HUDEP-2 (cell line): ENCODE measurements around the gene CSPG5.
A peak's percentile ranks its signal among the peaks of the same experiment; 100 is the strongest.

Experiments used
- DNase-seq, 76 experiments: peaks; one replicate each; lab custom pipeline; 2025; ENCODE audit not compliant: unreplicated experiment in 76 of 76; lab: John Stamatoyannopoulos, UW

The CSPG5 gene

GRCh38 chr3:47541583-47542108 lies 37.0 kb downstream of the CSPG5 start:
- no peak for DNase-seq

DNA sequence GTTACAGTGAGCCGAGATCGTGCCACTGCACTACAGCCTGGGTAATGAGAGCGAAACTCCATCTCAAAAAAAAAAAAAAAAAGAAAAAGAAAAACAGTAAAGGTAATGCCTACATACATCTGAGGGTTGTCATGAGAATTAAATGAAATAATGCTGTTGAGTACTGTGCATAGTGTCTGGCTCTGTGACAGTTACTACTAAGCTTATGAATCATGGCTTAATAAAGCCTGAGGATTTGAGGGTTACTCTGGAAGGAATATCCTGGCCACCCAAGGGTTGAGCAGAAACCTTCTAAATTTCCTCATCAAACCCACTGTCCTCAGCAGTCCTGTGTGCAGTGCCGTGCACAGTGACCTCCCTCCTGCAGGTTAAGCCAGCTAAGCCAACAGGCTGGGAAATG lies 38.4 kb downstream of the CSPG5 start:
- no peak for DNase-seq

GRCh38 chr3:47536967-47537366 lies 41.7 kb downstream of the CSPG5 start:
- DNase-seq, result no peak

DNA sequence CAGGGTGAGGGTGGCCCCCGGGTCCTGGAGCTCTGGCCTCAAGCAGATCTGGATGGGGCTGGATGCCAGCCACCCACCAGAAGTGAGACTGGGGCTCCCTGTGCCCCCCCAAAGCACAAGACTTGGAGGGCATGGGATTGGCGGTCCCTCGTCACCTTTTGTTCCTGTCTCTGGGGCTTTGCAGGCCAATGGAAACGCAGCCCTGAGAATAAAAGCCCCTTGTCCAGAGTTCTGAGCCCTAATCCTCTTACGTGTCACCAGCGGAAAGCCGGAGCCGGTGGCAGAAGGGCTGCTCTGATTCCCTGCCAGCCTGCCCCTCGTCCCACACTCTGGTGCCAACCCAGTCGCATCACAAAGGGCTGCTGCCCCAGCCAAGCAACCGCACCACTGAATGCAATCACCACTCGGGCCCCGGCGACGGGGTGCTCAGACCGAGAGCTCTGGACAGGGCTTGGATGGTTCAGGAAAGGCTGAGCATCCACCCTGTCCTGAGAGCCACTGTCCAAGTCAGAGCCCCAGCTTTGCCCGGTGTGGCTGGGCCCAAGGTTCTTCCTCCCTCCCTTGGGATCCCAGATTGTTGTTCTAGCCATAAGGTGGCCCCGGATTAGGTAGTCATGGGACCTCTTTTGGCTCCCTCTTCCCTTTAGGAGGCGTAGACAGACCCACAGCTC lies 42.3 kb downstream of the CSPG5 start:
- no peak for DNase-seq

DNA sequence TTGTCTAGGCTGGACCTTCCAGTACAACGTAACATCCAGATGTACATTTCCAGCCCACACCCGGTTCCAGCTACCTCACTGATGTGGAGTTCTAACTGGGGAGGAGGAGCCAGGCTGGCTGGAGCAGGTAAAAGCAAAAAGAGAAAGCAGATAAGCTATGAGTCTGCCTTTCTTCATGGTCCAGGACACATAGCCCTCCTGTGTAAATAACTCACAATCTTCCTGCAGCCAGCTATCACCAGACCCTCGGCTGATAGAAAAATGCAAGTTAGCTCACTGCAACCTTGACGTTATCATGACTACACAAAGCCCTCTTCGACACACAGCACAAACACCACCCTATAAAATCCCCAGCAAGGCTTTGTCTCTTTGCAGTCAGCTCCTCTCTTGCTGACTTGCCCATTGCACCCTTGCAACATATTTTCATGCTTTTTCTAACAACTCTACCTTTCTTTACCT lies 44.6 kb downstream of the CSPG5 start:
- no peak for DNase-seq

GRCh38 chr3:47533481-47533880 lies 45.2 kb downstream of the CSPG5 start:
- no peak for DNase-seq

GRCh38 chr3:47527952-47528725 lies 50.5 kb downstream of the CSPG5 start:
- DNase-seq, result no peak

DNA sequence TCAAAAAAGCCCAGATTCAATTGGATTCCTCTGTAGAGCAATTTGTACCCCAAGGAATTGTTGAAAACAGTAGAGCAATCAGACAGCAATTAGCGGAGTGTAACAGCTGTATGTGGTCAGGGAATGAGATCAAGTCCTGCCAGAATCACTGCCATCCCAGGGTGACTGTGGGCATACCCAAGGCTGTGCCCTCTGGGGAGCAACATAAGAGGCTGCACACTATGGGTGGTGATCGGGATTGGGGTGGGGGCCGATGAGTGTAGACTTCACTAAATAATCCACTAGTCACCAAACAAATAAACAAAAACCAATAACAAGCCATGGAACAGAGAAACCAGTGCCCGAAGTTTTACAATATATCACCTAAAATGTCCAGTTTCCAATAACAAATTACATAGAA lies 53.0 kb downstream of the CSPG5 start:
- no peak for DNase-seq

- no peak for DNase-seq
These were observed 55.2 kb downstream of the CSPG5 start for GRCh38 chr3:47523310-47524073.

DNA sequence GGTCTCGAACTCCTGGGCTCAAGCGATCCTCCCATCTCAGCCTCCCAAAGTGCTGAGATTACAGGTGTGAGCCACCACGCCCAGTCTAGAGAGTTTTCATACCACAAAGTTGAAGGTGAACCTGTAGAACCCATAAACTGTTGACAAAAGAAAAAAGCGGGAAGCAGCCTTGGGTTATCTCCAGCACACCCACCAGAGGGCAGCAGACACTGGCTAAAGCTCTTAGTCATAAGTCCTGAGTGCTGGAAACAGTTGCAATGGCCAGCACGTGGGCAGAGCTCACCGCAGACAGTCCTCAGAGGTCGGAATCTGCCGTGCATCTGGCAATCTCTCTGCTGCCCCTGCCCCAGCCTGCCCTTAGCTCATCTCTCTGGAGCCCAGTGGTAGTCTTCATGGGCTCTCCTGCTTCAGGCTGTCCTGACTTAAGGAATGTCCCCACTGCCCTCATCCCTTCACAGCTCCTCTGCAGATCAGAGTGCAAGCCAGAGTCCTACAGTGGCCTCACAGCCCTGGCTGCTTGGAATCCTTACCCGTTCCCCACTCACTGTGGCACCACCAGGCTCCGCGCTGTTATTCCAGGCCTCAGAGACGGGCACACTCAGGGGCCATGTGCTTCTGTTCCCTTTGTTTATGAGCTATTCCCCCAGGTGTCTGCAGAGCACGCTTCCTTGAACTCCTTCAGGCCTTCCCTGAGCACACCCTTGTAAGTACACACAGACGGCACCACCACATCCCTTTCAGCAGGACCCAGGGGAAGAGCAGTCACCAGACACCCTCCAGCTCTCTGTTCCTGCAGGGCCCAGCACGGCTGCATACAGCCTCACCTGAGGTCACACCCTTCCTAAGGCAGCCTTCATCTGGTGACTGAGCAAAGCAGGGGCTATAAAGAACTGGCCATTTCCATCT lies 56.3 kb downstream of the CSPG5 start:
- DNase-seq, result peak in 75 of 76 experiments; percentile 20 to 88 (median 71)

GRCh38 chr3:47520756-47521155 lies 57.9 kb downstream of the CSPG5 start:
- no peak for DNase-seq

GRCh38 chr3:47517937-47518336 lies 60.7 kb downstream of the CSPG5 start:
- no peak for DNase-seq

DNA sequence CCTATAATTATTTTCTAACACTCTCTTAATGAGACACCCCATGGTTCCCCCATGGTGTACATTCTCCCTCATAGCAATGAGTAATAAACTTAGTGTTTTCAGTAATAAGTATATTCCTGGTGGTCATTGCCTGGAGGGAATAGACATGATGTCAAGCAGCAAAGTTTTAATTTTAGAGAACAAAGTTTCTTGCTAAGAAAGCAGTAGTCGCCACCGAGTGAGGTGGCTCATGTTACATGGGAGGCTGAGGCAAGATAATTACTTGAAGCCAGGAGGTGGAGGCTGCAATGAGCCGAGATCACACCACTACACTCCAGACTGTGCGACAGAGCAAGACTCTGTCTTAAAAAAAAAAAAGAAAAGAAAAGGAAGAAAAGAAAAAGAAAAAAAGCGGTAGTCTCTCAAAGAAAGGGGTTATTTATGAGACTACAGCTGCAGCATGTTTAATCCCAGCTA lies 62.8 kb downstream of the CSPG5 start:
- no peak for DNase-seq

DNA sequence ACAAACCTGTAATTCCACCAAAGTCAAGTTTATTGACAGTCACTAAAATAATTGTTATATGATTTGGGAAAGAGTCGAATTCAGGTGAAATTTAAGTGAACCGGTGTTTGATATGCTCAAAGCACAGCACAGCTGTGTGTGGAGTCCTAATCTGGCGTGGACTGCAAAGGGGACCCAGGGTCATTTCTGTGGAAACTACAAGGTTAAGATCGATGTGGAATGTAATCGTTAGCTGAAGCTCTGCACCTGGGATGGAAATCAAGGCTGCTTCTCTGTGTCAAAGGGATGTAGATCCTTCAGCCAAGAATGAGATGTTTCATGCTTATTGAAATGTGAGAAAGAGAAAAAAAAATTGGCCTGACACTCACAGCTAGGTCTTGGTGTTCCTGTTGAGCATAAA lies 63.6 kb downstream of the CSPG5 start:
- DNase-seq, result no peak

DNA sequence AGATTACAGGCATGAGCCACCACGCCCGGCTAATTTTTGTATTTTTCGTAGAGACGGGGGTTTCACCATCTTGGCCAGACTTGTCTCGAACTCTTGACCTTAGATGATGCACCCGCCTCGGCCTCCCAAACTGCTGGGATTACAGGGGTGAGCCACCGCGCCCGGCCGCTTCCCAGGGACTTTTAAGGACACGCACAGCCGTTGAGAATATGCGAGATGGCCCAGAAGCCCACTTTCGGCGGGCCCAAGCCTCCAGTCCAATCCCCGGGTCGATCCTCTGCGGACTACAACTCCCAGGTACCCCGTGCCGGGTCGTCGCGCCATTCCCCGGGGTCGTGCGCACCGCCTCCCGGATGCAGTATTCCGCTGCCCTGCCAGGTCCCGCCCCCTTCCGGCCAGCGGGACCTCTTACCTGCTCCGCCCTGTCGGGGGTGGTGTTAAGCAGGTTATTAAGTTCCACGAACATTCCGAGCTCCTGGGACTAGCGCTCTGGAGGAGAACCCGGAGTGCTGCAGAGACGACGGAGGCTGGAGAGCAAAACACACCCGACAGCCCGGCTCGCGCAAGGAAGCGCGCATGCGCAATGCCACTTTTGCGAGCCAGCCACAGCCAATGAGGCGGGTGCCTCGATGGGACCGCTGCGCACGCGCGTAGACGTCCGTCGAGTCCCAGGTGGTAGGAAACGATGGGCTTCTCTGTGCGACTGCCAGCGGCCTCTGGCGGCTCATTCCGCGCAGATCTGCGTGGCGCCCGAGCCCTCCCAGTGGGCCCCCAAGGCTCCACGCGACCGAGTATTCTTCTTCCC lies 65.3 kb downstream of the CSPG5 start, which contains the start of gene ELP6:
TSS of gene ELP6 (minus strand) at position 588 of the 805 bp plus-strand sequence. CDS start at position 466, 122 bp downstream.
- peak; percentile 39 to 99 (median 94) for DNase-seq

- DNase-seq, result peak in 16 of 76 experiments; percentile 4 to 52 (median 19)
These were observed 66.1 kb downstream of the CSPG5 start for GRCh38 chr3:47512416-47513124.
